Measurements from ENCODE around the gene THRA.

The THRA gene

DNA sequence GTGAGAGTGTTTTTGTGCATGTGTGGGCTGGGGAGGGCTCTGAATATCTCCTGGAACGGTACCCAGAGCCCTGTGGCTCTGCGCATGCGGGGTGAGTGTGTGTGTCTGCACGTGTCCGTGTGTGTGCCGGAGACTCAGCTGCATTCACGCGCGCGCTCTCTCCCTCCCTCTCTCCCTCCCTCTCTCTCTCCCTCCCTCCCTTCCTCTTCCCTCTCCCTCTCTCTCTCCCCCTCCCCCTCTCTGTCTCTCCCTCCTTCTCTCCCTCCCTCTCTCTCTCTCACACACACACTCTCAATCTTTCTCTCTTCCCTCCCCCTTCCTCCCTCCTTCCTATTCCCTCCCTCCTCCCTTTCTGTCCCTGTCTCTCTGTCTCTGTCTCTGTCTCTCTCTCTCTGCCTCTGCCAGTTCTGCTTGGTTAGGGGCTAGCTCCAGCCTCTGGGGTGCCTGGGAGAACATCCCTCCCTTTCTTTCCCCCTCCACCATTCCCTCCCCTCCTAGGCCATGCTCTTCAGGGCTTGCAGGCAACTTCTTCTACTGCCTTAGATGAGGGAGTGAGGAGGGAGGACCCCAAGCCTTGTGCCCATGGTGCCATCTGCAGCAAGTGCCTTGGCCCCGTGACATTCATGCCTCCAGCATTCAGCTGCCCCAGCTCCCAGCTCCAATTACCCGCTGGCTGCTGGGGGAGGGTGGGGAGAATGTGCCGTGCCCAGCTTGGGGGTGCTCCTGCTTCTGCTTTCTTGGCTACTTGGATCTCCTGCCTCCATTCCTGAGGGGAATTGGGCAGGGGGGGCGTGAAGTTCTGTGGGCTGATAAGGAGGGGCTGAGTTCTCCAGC is 6.4 kb downstream of the THRA start:
- Histone ChIP-seq H3K9ac (ENCODE audit: low read length) (peak overlapping the region; percentile 81), H3K4me1 (ENCODE audit: control insufficient read depth, insufficient read depth, low read length) (peaks cover 80% of the 10 kb centered on the region), H3K27me3 (replicated peaks; ENCODE audit: control insufficient read depth, insufficient read depth, low read length) (no peaks in the 10 kb centered on the region), H3K4me3 (ENCODE audit: low read length) (peak overlapping the region; percentile 72), H3K9me3 (ENCODE audit: control insufficient read depth, low read length) (no peaks in the 10 kb centered on the region), H3K36me3 (ENCODE audit: control insufficient read depth, insufficient read depth, low read length, severe bottlenecking) (no peaks in the 10 kb centered on the region)
- DNase-seq (ENCODE audit: low read depth): peak; percentile 92

GRCh38 chr17:40069751-40070708 is 7.3 kb downstream of the THRA start:
- no peaks in the 10 kb centered on the region for H3K9me3 ChIP-seq (ENCODE audit: control insufficient read depth, low read length)
- H3K4me1 ChIP-seq (ENCODE audit: control insufficient read depth, insufficient read depth, low read length): peaks cover 79% of the 10 kb centered on the region
- H3K4me3 ChIP-seq (ENCODE audit: low read length): peak overlapping the region; percentile 72
- DNase-seq (ENCODE audit: low read depth): peak; percentile 47
- H3K9ac ChIP-seq (ENCODE audit: low read length): peak overlapping the region; percentile 81
- H3K27me3 ChIP-seq (replicated peaks; ENCODE audit: control insufficient read depth, insufficient read depth, low read length): no peaks in the 10 kb centered on the region
- peaks cover 7% of the 10 kb centered on the region for H3K36me3 ChIP-seq (ENCODE audit: control insufficient read depth, insufficient read depth, low read length, severe bottlenecking)

- no peaks in the 10 kb centered on the region for H3K9me3 ChIP-seq (ENCODE audit: control insufficient read depth, low read length)
- H3K27me3 ChIP-seq (replicated peaks; ENCODE audit: control insufficient read depth, insufficient read depth, low read length): no peaks in the 10 kb centered on the region
- peak overlapping the region; percentile 52 for H3K4me3 ChIP-seq (ENCODE audit: low read length)
- peak overlapping the region; percentile 78 for H3K9ac ChIP-seq (ENCODE audit: low read length)
- peaks cover 80% of the 10 kb centered on the region for H3K4me1 ChIP-seq (ENCODE audit: control insufficient read depth, insufficient read depth, low read length)
- H3K36me3 ChIP-seq (ENCODE audit: control insufficient read depth, insufficient read depth, low read length, severe bottlenecking): peaks cover 7% of the 10 kb centered on the region
- no peak for DNase-seq (ENCODE audit: low read depth)
Measured at GRCh38 chr17:40070709-40071312, 8.0 kb downstream of the THRA start.

- peaks cover 84% of the 10 kb centered on the region for H3K4me1 ChIP-seq (ENCODE audit: control insufficient read depth, insufficient read depth, low read length)
- peak overlapping the region; percentile 78 for H3K9ac ChIP-seq (ENCODE audit: low read length)
- H3K9me3 ChIP-seq (ENCODE audit: control insufficient read depth, low read length): no peaks in the 10 kb centered on the region
- H3K36me3 ChIP-seq (ENCODE audit: control insufficient read depth, insufficient read depth, low read length, severe bottlenecking): peaks cover 9% of the 10 kb centered on the region
- DNase-seq (ENCODE audit: low read depth): peak; percentile 14
- H3K4me3 ChIP-seq (ENCODE audit: low read length): peak overlapping the region; percentile 52
- H3K27me3 ChIP-seq (replicated peaks; ENCODE audit: control insufficient read depth, insufficient read depth, low read length): no peaks in the 10 kb centered on the region
Measured at GRCh38 chr17:40071313-40072039, 8.7 kb downstream of the THRA start.

DNA sequence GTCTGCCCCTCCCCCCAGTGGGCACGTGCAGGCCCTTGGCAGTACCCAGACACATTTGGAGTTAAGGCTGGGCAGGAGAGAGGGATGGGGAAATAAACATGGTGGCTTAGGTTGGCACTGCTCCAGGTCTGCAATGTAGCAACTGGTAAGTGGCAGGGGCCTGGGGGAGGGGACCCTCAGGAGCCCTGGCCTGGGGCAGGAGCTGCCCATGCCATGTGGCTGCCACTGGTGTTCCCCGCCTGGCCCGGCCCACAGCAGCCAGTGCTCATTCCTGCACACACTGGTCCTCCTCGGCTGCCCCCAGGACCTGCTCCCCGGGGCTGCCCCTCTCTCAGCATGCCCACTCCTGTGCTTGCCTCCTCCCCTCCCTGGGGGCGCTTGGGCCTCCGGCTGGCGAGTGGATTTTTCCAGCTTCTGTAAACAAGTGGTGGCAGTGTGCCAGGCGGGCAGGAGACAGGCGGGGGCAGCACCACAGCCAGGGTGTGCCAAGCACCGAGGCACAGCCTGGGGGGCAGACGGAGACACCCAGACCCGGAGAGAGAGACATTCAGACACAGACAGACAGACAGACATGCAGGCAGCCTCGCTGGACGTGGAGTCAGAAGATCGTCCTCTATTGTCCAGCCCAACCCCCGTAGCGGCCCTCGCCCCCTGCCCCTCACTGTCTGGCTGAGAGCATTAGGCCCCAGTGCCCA is 9.4 kb downstream of the THRA start:
- H3K27me3 ChIP-seq (replicated peaks; ENCODE audit: control insufficient read depth, insufficient read depth, low read length): no peaks in the 10 kb centered on the region
- H3K36me3 ChIP-seq (ENCODE audit: control insufficient read depth, insufficient read depth, low read length, severe bottlenecking): peaks cover 14% of the 10 kb centered on the region
- peaks cover 87% of the 10 kb centered on the region for H3K4me1 ChIP-seq (ENCODE audit: control insufficient read depth, insufficient read depth, low read length)
- peak; percentile 66 for DNase-seq (ENCODE audit: low read depth)
- H3K4me3 ChIP-seq (ENCODE audit: low read length): peak overlapping the region; percentile 52
- peak overlapping the region; percentile 78 for H3K9ac ChIP-seq (ENCODE audit: low read length)
- no peaks in the 10 kb centered on the region for H3K9me3 ChIP-seq (ENCODE audit: control insufficient read depth, low read length)

GRCh38 chr17:40072735-40073346 is 10.1 kb downstream of the THRA start:
- peaks cover 87% of the 10 kb centered on the region for H3K4me1 ChIP-seq (ENCODE audit: control insufficient read depth, insufficient read depth, low read length)

DNA sequence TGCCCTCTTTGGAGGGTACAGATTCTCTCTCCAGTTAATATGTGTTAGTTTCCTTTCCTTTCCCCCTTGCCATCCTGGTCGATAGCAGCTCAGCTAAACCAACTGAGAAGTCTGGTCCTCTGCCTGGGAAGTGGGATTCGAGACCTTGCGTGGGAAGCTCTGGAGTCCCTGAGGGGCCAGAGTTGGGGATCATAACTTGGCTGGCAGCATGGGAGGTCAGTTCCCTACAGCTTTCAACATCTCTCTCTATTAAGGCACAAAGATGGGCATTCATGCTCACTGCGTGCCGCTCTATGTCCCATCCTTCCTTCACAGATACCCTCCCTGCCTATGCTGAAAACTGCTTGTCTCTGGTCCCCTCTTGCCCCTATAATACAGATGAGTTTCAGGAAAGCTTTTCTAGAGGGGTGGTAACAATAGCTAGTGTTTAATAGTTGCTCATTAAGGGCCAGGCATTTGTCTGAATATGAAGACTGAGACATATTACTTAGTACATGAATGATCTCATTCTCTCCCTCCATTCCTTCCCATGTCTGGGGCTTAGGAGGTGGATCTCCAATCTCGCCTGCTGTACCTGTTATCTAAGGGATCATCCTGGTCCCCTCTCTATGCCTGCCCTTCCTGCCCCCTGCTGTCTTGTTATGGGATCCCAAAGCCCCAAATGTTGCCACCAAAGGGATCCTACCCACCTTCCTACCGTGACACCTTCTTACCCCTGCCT is 10.8 kb downstream of the THRA start:
- H3K4me1 ChIP-seq (ENCODE audit: control insufficient read depth, insufficient read depth, low read length): peaks cover 84% of the 10 kb centered on the region
- DNase-seq (ENCODE audit: low read depth): no peak
- no peaks in the 10 kb centered on the region for H3K9me3 ChIP-seq (ENCODE audit: control insufficient read depth, low read length)
- H3K36me3 ChIP-seq (ENCODE audit: control insufficient read depth, insufficient read depth, low read length, severe bottlenecking): peaks cover 16% of the 10 kb centered on the region
- H3K4me3 ChIP-seq (ENCODE audit: low read length): peak overlapping the region; percentile 52
- peak overlapping the region; percentile 78 for H3K9ac ChIP-seq (ENCODE audit: low read length)
- H3K27me3 ChIP-seq (replicated peaks; ENCODE audit: control insufficient read depth, insufficient read depth, low read length): no peaks in the 10 kb centered on the region

More at GRCh38 chr17:40072735-40073346, 10.1 kb downstream of the THRA start:
- no peaks in the 10 kb centered on the region for H3K9me3 ChIP-seq (ENCODE audit: control insufficient read depth, low read length)
- H3K9ac ChIP-seq (ENCODE audit: low read length): peak overlapping the region; percentile 78
- H3K36me3 ChIP-seq (ENCODE audit: control insufficient read depth, insufficient read depth, low read length, severe bottlenecking): peaks cover 16% of the 10 kb centered on the region
- H3K4me3 ChIP-seq (ENCODE audit: low read length): peak overlapping the region; percentile 52
- peak; percentile 49 for DNase-seq (ENCODE audit: low read depth)
- no peaks in the 10 kb centered on the region for H3K27me3 ChIP-seq (replicated peaks; ENCODE audit: control insufficient read depth, insufficient read depth, low read length)

DNA sequence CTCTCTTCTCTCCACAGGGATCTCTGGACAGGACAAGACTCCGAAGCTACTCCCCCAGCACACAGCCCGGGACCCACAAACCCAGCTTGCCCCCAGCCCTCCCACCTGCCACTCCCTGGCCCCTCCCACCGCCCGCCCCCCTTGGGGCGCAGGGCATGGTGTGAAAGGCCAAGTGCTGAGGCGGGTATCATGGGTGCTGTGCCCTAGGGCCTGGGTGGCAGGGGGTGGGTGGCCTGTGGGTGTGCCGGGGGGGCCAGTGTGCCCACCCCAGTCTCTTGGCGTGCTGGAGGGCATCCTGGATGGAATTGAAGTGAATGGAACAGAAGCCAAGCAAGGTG is 11.4 kb downstream of the THRA start:
- Histone ChIP-seq H3K9ac (ENCODE audit: low read length) (peak overlapping the region; percentile 70), H3K36me3 (ENCODE audit: control insufficient read depth, insufficient read depth, low read length, severe bottlenecking) (peaks cover 19% of the 10 kb centered on the region), H3K27me3 (replicated peaks; ENCODE audit: control insufficient read depth, insufficient read depth, low read length) (no peaks in the 10 kb centered on the region), H3K4me1 (ENCODE audit: control insufficient read depth, insufficient read depth, low read length) (peaks cover 79% of the 10 kb centered on the region), H3K4me3 (ENCODE audit: low read length) (no peak overlapping the region), H3K9me3 (ENCODE audit: control insufficient read depth, low read length) (no peaks in the 10 kb centered on the region)
- no peak for DNase-seq (ENCODE audit: low read depth)

- H3K9me3 ChIP-seq (ENCODE audit: control insufficient read depth, low read length): no peaks in the 10 kb centered on the region
- peaks cover 24% of the 10 kb centered on the region for H3K36me3 ChIP-seq (ENCODE audit: control insufficient read depth, insufficient read depth, low read length, severe bottlenecking)
- H3K4me1 ChIP-seq (ENCODE audit: control insufficient read depth, insufficient read depth, low read length): peaks cover 72% of the 10 kb centered on the region
- H3K9ac ChIP-seq (ENCODE audit: low read length): peak overlapping the region; percentile 70
- no peaks in the 10 kb centered on the region for H3K27me3 ChIP-seq (replicated peaks; ENCODE audit: control insufficient read depth, insufficient read depth, low read length)
- no peak for DNase-seq (ENCODE audit: low read depth)
- H3K4me3 ChIP-seq (ENCODE audit: low read length): peak overlapping the region; percentile 8
Measured at GRCh38 chr17:40074871-40075200, 12.1 kb downstream of the THRA start.

All from adipocyte (in vitro differentiated cells).